ENCODE data around the gene RBBP9.

Gene RBBP9

GRCh38 chr20:18532626-18533025 is 35.6 kb upstream of the RBBP9 start:
- H3K36me3 ChIP-seq (ENCODE audit: control insufficient read depth in 1 of 2, insufficient read depth in 2 of 2, low read length in 2 of 2): peaks cover 21 to 52% of the 10 kb centered on the region in 2 experiments
- H4K8ac ChIP-seq (ENCODE audit: low read depth, low read length): no peak overlapping the region
- no peaks in the 10 kb centered on the region for H3K4me1 ChIP-seq (ENCODE audit: control insufficient read depth in 1 of 2, insufficient read depth in 2 of 2, low read length in 2 of 2)
- no peak overlapping the region for H2AK5ac ChIP-seq (ENCODE audit: low read length)
- H3K23ac ChIP-seq (ENCODE audit: low read length): no peak overlapping the region
- no peak overlapping the region for H3K18ac ChIP-seq (ENCODE audit: low read length)
- no peaks in the 10 kb centered on the region for H3K9me3 ChIP-seq (ENCODE audit: insufficient read depth, low read depth, low read length)
- H3K14ac ChIP-seq (ENCODE audit: low read length): no peak overlapping the region
- no peak overlapping the region for H3K27ac ChIP-seq (ENCODE audit: low read depth, low read length)
- H4K91ac ChIP-seq (ENCODE audit: low read depth, low read length): no peak overlapping the region
- DNase-seq: no peak
- no peak overlapping the region for H3K9ac ChIP-seq (ENCODE audit: low read length)
- H3K79me1 ChIP-seq (ENCODE audit: low read length): no peaks in the 10 kb centered on the region
- no peaks in the 10 kb centered on the region for H3K27me3 ChIP-seq (ENCODE audit: insufficient read depth, low read length)
- H3K4me2 ChIP-seq (ENCODE audit: low read length): no peak overlapping the region
- H2BK5ac ChIP-seq (ENCODE audit: low read depth, low read length, poor library complexity): no peak overlapping the region
- H2BK12ac ChIP-seq (ENCODE audit: low read length): no peak overlapping the region
- no peak overlapping the region for H4K12ac ChIP-seq (ENCODE audit: low read depth, low read length)
- no CpG with 5 or more reads among the region's 6 CpGs for WGBS (ENCODE audit: extremely low coverage, insufficient coverage, insufficient read length)
- no peak overlapping the region for H2AFZ ChIP-seq (ENCODE audit: insufficient read depth, low read length, poor library complexity)
- H2BK120ac ChIP-seq (ENCODE audit: insufficient read depth, low read length, poor library complexity): no peak overlapping the region
- H3K4ac ChIP-seq (ENCODE audit: low read depth, low read length): no peak overlapping the region
- H3K79me2 ChIP-seq (ENCODE audit: control insufficient read depth, insufficient read depth, low read length, poor library complexity): no peaks in the 10 kb centered on the region
- no peak overlapping the region for H3K4me3 ChIP-seq (ENCODE audit: low read depth, low read length)

- no peaks in the 10 kb centered on the region for H3K9me3 ChIP-seq (ENCODE audit: insufficient read depth, low read depth, low read length)
- H3K4me3 ChIP-seq (ENCODE audit: low read depth, low read length): no peak overlapping the region
- H3K79me1 ChIP-seq (ENCODE audit: low read length): no peaks in the 10 kb centered on the region
- no peak overlapping the region for H3K14ac ChIP-seq (ENCODE audit: low read length)
- no peak overlapping the region for H2AK5ac ChIP-seq (ENCODE audit: low read length)
- H2AFZ ChIP-seq (ENCODE audit: insufficient read depth, low read length, poor library complexity): no peak overlapping the region
- no peak overlapping the region for H3K23ac ChIP-seq (ENCODE audit: low read length)
- H2BK120ac ChIP-seq (ENCODE audit: insufficient read depth, low read length, poor library complexity): no peak overlapping the region
- no peaks in the 10 kb centered on the region for H3K79me2 ChIP-seq (ENCODE audit: control insufficient read depth, insufficient read depth, low read length, poor library complexity)
- no peak overlapping the region for H3K4ac ChIP-seq (ENCODE audit: low read depth, low read length)
- H3K18ac ChIP-seq (ENCODE audit: low read length): no peak overlapping the region
- no peak for DNase-seq
- no peaks in the 10 kb centered on the region for H3K4me1 ChIP-seq (ENCODE audit: control insufficient read depth in 1 of 2, insufficient read depth in 2 of 2, low read length in 2 of 2)
- H3K36me3 ChIP-seq (ENCODE audit: control insufficient read depth in 1 of 2, insufficient read depth in 2 of 2, low read length in 2 of 2): peaks cover 34 to 72% of the 10 kb centered on the region in 2 experiments
- no peaks in the 10 kb centered on the region for H3K27me3 ChIP-seq (ENCODE audit: insufficient read depth, low read length)
- no peak overlapping the region for H2BK12ac ChIP-seq (ENCODE audit: low read length)
- no peak overlapping the region for H2BK5ac ChIP-seq (ENCODE audit: low read depth, low read length, poor library complexity)
- no peak overlapping the region for H3K9ac ChIP-seq (ENCODE audit: low read length)
- no peak overlapping the region for H4K8ac ChIP-seq (ENCODE audit: low read depth, low read length)
- no peak overlapping the region for H3K27ac ChIP-seq (ENCODE audit: low read depth, low read length)
- H3K4me2 ChIP-seq (ENCODE audit: low read length): no peak overlapping the region
- no peak overlapping the region for H4K91ac ChIP-seq (ENCODE audit: low read depth, low read length)
- H4K12ac ChIP-seq (ENCODE audit: low read depth, low read length): no peak overlapping the region
Measured at GRCh38 chr20:18529041-18529440, 32.0 kb upstream of the RBBP9 start.

- Histone ChIP-seq H3K4ac (ENCODE audit: low read depth, low read length) (no peak overlapping the region), H3K4me2 (ENCODE audit: low read length) (no peak overlapping the region), H3K36me3 (ENCODE audit: control insufficient read depth in 1 of 2, insufficient read depth in 2 of 2, low read length in 2 of 2) (peaks cover 30 to 66% of the 10 kb centered on the region in 2 experiments), H3K9me3 (ENCODE audit: insufficient read depth, low read depth, low read length) (no peaks in the 10 kb centered on the region), H3K79me1 (ENCODE audit: low read length) (no peaks in the 10 kb centered on the region), H3K27me3 (ENCODE audit: insufficient read depth, low read length) (no peaks in the 10 kb centered on the region), H3K27ac (ENCODE audit: low read depth, low read length) (no peak overlapping the region), H3K14ac (ENCODE audit: low read length) (no peak overlapping the region), H3K4me1 (ENCODE audit: control insufficient read depth in 1 of 2, insufficient read depth in 2 of 2, low read length in 2 of 2) (no peaks in the 10 kb centered on the region), H3K23ac (ENCODE audit: low read length) (no peak overlapping the region), H2BK5ac (ENCODE audit: low read depth, low read length, poor library complexity) (no peak overlapping the region), H4K8ac (ENCODE audit: low read depth, low read length) (no peak overlapping the region), H3K18ac (ENCODE audit: low read length) (no peak overlapping the region), H4K91ac (ENCODE audit: low read depth, low read length) (no peak overlapping the region), H3K4me3 (ENCODE audit: low read depth, low read length) (no peak overlapping the region), H2BK120ac (ENCODE audit: insufficient read depth, low read length, poor library complexity) (no peak overlapping the region), H3K9ac (ENCODE audit: low read length) (no peak overlapping the region), H4K12ac (ENCODE audit: low read depth, low read length) (no peak overlapping the region), H2AK5ac (ENCODE audit: low read length) (no peak overlapping the region), H3K79me2 (ENCODE audit: control insufficient read depth, insufficient read depth, low read length, poor library complexity) (no peaks in the 10 kb centered on the region), H2AFZ (ENCODE audit: insufficient read depth, low read length, poor library complexity) (no peak overlapping the region), H2BK12ac (ENCODE audit: low read length) (no peak overlapping the region)
- no CpG with 5 or more reads among the region's 2 CpGs for WGBS (ENCODE audit: extremely low coverage, insufficient coverage, insufficient read length)
- no peak for DNase-seq
Measured at GRCh38 chr20:18527836-18528235, 30.8 kb upstream of the RBBP9 start.

DNA sequence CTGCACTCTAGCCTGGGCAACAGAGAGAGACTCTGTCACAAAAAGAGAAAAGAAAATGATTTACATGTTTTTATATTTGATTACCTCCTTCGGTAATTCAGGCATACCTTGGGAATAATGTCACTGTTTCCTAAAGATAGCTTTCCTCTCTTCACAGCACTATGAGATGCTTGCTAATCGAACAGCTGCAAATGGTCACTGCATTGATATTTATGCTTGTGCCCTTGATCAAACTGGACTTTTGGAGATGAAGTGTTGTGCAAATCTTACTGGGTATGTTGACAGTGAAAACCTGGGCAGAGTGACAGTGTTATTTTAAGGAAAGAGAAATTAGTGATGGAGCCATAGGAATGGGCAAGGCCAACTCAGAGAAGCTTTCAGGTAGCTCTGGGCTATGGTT is 30.3 kb upstream of the RBBP9 start:
- no peak for DNase-seq
- no peaks in the 10 kb centered on the region for H3K79me1 ChIP-seq (ENCODE audit: low read length)
- H3K4me1 ChIP-seq (ENCODE audit: control insufficient read depth in 1 of 2, insufficient read depth in 2 of 2, low read length in 2 of 2): no peaks in the 10 kb centered on the region
- H4K8ac ChIP-seq (ENCODE audit: low read depth, low read length): no peak overlapping the region
- H3K18ac ChIP-seq (ENCODE audit: low read length): no peak overlapping the region
- no peak overlapping the region for H3K4me3 ChIP-seq (ENCODE audit: low read depth, low read length)
- peaks cover 28 to 61% of the 10 kb centered on the region in 2 experiments for H3K36me3 ChIP-seq (ENCODE audit: control insufficient read depth in 1 of 2, insufficient read depth in 2 of 2, low read length in 2 of 2)
- no peaks in the 10 kb centered on the region for H3K9me3 ChIP-seq (ENCODE audit: insufficient read depth, low read depth, low read length)
- no peak overlapping the region for H4K91ac ChIP-seq (ENCODE audit: low read depth, low read length)
- H2BK5ac ChIP-seq (ENCODE audit: low read depth, low read length, poor library complexity): no peak overlapping the region
- H2AK5ac ChIP-seq (ENCODE audit: low read length): no peak overlapping the region
- no peaks in the 10 kb centered on the region for H3K79me2 ChIP-seq (ENCODE audit: control insufficient read depth, insufficient read depth, low read length, poor library complexity)
- H4K12ac ChIP-seq (ENCODE audit: low read depth, low read length): no peak overlapping the region
- H3K4ac ChIP-seq (ENCODE audit: low read depth, low read length): no peak overlapping the region
- H2BK12ac ChIP-seq (ENCODE audit: low read length): no peak overlapping the region
- H2AFZ ChIP-seq (ENCODE audit: insufficient read depth, low read length, poor library complexity): no peak overlapping the region
- H3K23ac ChIP-seq (ENCODE audit: low read length): no peak overlapping the region
- no peak overlapping the region for H3K14ac ChIP-seq (ENCODE audit: low read length)
- WGBS (ENCODE audit: extremely low coverage, insufficient coverage, insufficient read length): no CpG with 5 or more reads among the region's 2 CpGs
- no peak overlapping the region for H3K9ac ChIP-seq (ENCODE audit: low read length)
- no peak overlapping the region for H2BK120ac ChIP-seq (ENCODE audit: insufficient read depth, low read length, poor library complexity)
- no peaks in the 10 kb centered on the region for H3K27me3 ChIP-seq (ENCODE audit: insufficient read depth, low read length)
- H3K4me2 ChIP-seq (ENCODE audit: low read length): no peak overlapping the region
- H3K27ac ChIP-seq (ENCODE audit: low read depth, low read length): no peak overlapping the region

Measured in trophoblast cell (in vitro differentiated cells and primary cell).